NCI-H1694 treated with DMSO at 0.1 percent for 48 hours (cell line): Measurements from ENCODE around the gene PLCB1.
"Not testable (repeated sequence)": the region's sequence is repeated elsewhere in the genome, so short reads cannot be mapped to it uniquely, and the experiment has no call there.

Experiments
- DNase-seq: peaks from one replicate; lab custom pipeline; 2025; lab: John Stamatoyannopoulos, UW

Gene PLCB1

DNA sequence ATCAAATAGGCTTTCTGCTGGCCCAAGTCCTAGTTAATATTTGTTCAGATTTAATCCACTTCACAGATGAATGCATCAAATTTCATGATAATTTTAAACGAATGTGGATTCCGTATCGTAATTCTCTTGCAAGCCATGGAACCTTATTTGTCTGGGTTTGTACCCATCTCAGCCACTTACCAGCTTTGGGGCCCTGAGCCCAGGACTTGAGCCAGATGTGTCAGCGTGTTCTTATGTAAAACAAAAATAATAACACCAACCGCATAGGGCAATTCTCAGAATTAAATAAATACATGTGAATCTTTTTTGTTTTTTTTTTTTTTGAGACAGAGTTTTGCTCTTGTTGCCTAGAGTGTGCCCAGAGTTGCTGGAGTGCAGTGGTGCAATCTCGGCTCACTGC lies 654.3 kb downstream of the PLCB1 start:
- no peak for DNase-seq

- DNase-seq: no peak
Observed at GRCh38 chr20:8787090-8787489, 655.0 kb downstream of the PLCB1 start.

- DNase-seq: no peak
Observed at GRCh38 chr20:8788275-8788674, 656.2 kb downstream of the PLCB1 start.

- no peak for DNase-seq
Observed at GRCh38 chr20:8788831-8789230, 656.8 kb downstream of the PLCB1 start.

GRCh38 chr20:8790442-8791074 lies 658.5 kb downstream of the PLCB1 start:
- peak; percentile 22 for DNase-seq

DNA sequence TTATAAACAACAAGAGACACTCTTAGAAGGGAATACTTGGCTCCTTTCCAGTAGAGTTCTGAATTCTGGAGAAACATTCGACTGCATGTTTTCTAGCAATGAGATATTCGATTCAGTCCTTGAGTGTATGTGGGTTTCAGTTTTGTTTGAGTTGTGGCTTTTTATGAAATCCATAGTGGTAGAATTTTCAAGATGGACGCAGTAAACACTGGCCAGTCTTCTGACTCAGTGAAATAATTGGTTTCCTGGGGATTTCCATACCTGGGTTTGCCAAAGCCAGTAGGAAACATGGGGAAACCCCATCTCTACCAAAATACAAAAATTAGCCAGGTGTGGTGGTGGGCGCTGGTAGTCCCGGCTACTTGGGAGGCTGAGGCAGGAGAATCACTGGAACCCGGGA lies 663.3 kb downstream of the PLCB1 start:
- no peak for DNase-seq

DNA sequence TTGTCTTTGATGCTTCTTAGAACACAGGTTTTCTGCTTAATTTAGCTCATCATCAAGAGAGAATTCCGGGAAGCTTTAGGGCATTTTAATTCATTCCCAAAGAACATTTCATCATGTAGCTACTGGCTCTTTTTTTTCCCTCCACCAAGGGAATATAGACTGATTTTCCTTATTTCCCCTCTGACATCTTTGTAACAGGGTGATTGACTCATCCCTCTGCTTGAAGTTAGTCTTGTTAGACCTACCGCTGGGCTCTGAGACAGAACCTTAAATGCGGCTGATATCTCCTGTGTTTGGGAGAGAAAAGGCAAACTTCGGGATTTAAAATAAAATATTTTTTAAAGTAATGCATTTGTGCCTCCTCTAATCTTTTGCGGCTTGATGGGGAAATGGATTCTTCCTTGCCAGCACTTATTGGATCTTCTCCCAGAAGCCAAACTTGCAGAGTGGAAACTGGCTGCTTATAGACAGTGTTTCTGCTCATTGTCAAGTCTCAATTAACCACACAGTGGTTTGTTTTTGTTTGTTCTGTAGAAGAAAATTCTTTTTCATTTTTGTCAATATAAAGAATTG lies 664.1 kb downstream of the PLCB1 start:
- no peak for DNase-seq

GRCh38 chr20:8798505-8798904 lies 666.4 kb downstream of the PLCB1 start:
- no peak for DNase-seq

DNA sequence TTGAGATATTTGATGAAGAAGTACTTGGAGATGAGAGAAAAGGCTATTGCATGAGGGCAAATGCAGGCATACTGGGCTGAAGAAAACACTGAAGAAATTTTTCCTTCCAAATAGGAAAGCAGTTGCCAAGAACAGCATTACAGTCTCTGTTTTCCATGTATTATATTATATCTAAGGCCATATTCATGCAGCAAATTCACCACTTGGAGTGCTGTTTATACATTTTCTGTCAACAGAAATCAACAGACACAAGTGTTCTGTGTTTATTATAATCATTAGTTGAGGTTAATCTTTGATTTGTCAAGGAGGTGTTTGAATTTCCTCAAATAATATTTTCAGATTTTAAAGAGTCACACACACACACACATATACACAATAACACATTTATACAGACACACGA lies 668.0 kb downstream of the PLCB1 start:
- peak; percentile 1 for DNase-seq

- no peak for DNase-seq
Observed at GRCh38 chr20:8801686-8802085, 669.6 kb downstream of the PLCB1 start.

- no peak for DNase-seq
Observed at GRCh38 chr20:8803065-8803464, 671.0 kb downstream of the PLCB1 start.

DNA sequence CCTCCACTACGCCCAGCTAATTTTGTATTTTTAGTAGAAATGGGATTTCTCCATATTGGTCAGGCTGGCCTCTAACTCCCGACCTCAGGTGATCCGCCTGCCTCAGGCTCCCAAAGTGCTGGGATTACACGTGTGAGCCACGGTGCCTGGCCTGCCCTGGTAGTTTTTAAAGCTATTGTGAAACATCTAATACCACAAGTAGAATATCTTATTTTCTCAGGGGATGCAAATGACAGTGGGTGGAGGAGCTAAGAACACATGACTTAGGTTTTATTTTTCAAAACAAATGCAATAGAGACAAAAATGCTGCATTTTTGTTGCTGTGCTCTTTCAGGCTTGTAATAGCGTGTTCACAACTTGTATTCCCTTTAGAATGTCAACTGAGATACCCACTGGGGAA lies 671.9 kb downstream of the PLCB1 start:
- no peak for DNase-seq

GRCh38 chr20:8805737-8806442 lies 673.8 kb downstream of the PLCB1 start:
- DNase-seq: peak; percentile 2

- DNase-seq: no peak
Observed at GRCh38 chr20:8807480-8808201, 675.6 kb downstream of the PLCB1 start.

- no peak for DNase-seq
Observed at GRCh38 chr20:8808202-8808535, 676.1 kb downstream of the PLCB1 start.

DNA sequence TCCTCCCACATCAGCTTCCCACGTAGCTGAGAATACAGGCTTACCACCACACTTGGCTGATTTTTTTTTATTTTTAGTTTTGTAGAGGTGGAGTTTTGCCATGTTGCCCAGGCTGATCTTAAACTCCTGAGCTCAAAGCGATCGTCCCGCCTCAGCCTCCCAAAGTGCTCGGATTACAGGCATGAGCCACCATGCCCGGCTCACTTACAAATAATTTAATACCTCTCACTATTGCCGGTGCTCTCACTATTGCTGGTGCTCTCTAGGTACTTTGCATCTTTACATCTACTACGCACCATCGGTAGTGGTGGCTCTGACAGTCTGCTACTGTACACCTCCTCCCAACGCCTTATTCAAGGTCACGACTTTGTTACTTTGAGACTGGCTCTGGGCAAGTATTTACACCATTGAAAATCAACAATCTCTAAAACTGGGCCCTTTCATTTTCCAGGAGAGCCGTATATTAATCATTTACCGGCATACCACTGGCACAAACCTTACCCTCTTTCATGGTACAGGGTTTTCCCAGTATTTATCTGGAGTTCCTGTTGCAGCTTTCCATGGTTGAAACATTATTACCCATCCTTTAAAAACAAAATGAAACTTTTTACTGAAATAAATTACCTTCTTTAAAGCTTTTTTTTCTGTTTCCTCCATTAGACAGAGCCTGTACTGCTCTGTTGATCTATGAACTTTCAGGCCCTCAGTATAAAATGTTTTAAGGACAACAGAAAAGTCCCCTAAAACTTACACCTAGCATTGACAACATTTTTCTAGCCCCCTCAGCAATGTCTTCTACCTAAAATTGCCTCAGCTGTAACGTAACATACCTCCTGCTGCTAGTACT lies 677.3 kb downstream of the PLCB1 start:
- DNase-seq: no peak

DNA sequence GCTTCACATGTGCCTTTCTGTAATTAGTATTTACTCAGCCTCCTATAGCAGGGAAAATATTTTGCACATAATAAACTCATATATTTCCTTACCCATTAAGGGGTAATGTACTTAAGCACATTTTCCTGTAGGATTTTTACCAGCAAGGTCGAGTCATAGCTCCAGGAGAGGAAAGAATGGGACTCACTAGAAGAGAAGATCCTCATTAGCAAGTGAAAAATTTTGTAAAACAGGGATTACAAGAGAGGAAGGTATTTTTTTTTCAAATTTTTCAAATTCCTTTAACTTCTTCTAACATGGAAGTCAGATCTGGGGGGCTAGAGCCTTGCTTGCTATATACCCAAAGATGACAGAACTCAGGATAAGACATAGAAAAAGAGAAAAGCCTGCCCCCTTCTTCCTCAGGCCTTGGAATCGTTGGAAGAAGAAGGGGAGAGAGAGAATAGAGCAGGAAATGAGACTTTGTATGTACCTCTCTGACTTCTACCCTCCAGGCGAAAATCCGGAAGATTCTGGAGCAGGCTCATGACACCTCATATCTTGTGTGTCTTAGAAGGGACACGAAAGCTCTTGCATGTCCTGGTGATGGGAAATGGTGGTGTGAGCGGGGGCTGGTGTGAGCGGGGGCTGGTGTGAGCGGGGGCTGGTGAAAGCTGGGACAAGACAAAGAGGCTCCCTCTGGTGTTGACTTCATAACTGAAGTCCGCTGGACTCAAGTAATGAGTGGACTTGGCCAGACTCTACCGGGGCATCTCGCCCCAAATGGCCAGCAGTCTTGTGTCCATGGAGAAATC lies 679.9 kb downstream of the PLCB1 start:
- no peak for DNase-seq

GRCh38 chr20:8812817-8813216 lies 680.8 kb downstream of the PLCB1 start:
- no peak for DNase-seq

DNA sequence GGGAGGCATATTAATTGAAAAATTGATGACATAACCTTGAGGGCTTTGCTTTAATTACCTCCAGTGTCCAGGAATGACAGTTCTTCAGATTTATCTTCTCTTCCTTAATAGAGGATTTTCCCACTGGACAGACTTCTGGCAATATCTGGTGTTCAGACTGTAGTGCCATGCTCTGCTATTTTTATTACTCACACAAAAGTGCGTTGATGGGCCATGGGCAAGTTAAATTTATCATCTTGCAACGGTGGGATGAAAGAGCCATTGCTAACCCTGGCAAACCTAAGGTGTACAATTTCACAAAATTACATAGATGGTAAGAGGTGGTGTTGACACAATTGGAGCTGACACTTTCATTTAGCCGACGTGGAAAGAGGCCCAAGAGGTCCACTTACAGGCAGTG lies 683.1 kb downstream of the PLCB1 start:
- DNase-seq: no peak

DNA sequence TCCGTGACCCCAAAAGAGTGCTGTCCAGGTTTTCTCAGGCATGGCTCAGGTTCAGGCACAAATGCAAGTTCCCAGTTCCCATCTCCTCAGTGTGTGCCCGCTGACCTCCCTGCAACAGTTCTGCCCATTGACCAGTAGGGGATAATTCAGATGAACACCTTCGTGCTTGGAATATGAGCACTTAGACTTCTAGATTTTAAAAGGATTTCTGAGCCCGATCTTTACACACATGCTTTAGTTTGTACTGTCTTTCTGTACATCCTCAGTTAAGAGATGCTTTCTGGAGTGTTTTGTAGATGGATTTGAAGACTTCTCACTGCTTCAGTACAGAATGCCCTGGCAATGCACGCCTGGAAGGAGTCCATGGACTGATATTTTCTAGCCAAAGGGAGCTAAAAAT lies 697.2 kb downstream of the PLCB1 start:
- DNase-seq: no peak

DNA sequence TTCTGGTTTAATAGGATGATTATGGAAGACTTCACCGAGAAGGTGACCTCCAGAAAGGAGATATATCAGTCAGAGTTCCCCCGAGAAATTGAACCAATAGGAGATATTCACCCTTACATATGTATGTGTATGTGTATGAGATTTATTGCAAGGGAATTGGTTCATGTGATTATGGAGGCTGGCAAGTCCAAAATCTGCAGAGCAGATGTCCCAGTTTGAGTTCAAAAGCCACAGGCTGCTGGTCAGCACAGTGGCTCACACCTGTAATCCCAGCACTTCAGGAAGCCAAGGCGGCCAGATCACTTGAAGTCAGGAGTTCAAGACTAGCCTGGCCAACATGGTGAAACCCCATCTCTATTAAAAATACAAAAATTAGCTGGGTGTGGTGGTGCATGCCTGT lies 702.2 kb downstream of the PLCB1 start:
- not testable (repeated sequence) for DNase-seq
